Mesodermal cell (in vitro differentiated cells): Measurements from ENCODE around the gene GBF1.

Experiments
- H3K27ac ChIP-seq: 2 replicates; pipeline ENCODE4 v1.7.0; 2013; ENCODE audit warnings: mild to moderate bottlenecking, low read depth, low read length, moderate library complexity; ENCODE audit not compliant: severe bottlenecking
- H3K36me3 ChIP-seq: 2 replicates; pipeline ENCODE4 v1.7.1; 2013; ENCODE audit warnings: mild to moderate bottlenecking, low read length, moderate library complexity; ENCODE audit not compliant: control insufficient read depth, insufficient read depth
- H3K4me1 ChIP-seq: one replicate; pipeline ENCODE4 v1.7.1; 2013; ENCODE audit warnings: mild to moderate bottlenecking, low read length; ENCODE audit not compliant: insufficient read depth, control insufficient read depth, poor library complexity, severe bottlenecking
- H3K4me3 ChIP-seq: 2 replicates; pipeline ENCODE4 v1.7.0; 2013; ENCODE audit warnings: low read length, control low read depth, mild to moderate bottlenecking; ENCODE audit not compliant: insufficient read depth, poor library complexity, severe bottlenecking; ENCODE audit errors: extremely low read depth
- H3K9me3 ChIP-seq: 2 replicates; pipeline ENCODE4 v1.7.1; 2013; ENCODE audit warnings: mild to moderate bottlenecking, low read length, moderate library complexity; ENCODE audit not compliant: control insufficient read depth
- WGBS, 2 experiments: methylation state at CpG; one replicate each; pipeline ENCODE4 v1.1.5; 2013; ENCODE audit warnings: missing lambda C conversion rate in 2 of 2; ENCODE audit not compliant: insufficient coverage in 2 of 2; 5-methylcytosine and 5-hydroxymethylcytosine counted together

GBF1 gene

GRCh38 chr10:102274062-102274461 lies 28.7 kb downstream of the GBF1 start:
- H3K27ac ChIP-seq = no peak overlapping the region
- no peaks in the 10 kb centered on the region for H3K9me3 ChIP-seq
- H3K4me3 ChIP-seq = no peak overlapping the region
- no peaks in the 10 kb centered on the region for H3K4me1 ChIP-seq
- peaks cover 29% of the 10 kb centered on the region for H3K36me3 ChIP-seq
- 100% methylated on average over 1 of the region's 1 CpG; no CpG with 5 or more reads in 1 of the 2 experiments for WGBS, 2 experiments

GRCh38 chr10:102275343-102275742 lies 30.0 kb downstream of the GBF1 start:
- H3K4me3 ChIP-seq = no peak overlapping the region
- H3K9me3 ChIP-seq = no peaks in the 10 kb centered on the region
- H3K27ac ChIP-seq = no peak overlapping the region
- WGBS, 2 experiments = 100% methylated on average over 1 of the region's 2 CpGs
- peaks cover 26% of the 10 kb centered on the region for H3K36me3 ChIP-seq
- peaks cover 9% of the 10 kb centered on the region for H3K4me1 ChIP-seq

GRCh38 chr10:102279104-102279503 lies 33.8 kb downstream of the GBF1 start:
- Histone ChIP-seq H3K4me1 (peaks cover 14% of the 10 kb centered on the region), H3K36me3 (peaks cover 22% of the 10 kb centered on the region), H3K4me3 (no peak overlapping the region), H3K27ac (no peak overlapping the region), H3K9me3 (no peaks in the 10 kb centered on the region)

DNA sequence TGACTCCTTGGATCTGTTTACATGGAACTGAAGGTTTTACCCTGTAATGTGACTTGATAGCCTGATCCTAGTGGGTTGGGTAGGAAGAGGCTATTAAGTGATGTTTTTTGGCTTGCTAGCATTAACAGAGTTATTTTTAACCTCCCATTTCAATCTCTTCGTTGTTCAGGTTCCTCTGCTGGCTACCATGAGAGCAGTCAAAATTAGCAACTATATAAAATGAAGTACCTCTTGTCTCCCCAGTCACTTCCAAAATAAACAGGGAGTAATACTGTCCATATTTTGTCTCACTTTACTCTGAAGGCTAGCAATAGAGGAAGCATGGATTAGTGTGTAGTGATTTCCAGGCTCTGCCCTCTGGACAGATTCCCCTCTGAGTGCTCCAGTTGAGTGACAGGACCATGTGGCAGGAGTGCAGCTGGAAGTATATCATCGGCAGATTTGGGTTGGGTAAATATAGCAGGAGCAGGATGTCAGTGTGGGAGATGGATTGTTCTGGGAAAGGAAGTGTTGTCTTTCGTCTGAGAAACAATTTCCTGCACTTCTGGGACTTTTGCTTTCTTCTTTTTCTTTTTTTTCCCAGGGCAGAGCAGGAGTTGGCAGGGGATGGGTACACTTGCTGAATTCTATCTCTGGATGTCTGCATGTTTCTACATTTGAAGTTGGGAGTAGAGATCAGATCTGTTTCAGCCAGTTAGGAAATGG lies 35.2 kb downstream of the GBF1 start:
- Histone ChIP-seq H3K9me3 (no peaks in the 10 kb centered on the region), H3K4me3 (no peak overlapping the region), H3K27ac (peak overlapping the region; percentile 85), H3K4me1 (peaks cover 14% of the 10 kb centered on the region), H3K36me3 (peaks cover 22% of the 10 kb centered on the region)
- 40% methylated on average over 2 of the region's 3 CpGs; no CpG with 5 or more reads in 1 of the 2 experiments for WGBS, 2 experiments

DNA sequence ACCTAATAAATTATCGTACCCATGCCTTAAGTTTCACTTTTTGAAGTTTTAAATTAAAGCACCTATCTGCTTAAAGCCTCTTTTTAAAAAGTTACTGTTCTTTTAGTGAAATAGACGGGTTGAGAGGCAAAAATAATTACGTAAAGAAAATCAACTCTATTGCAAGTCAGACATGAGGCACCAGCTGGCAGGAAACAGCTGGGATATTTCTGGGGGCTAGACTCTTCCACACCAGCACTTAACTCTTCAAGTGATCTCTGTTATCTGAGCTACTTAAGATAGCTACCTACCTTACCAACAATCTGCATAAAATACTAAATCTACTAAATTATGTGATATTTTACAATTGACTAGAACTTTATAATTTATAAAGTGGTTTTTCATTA lies 35.8 kb downstream of the GBF1 start:
- H3K4me1 ChIP-seq = peaks cover 14% of the 10 kb centered on the region
- H3K9me3 ChIP-seq = no peaks in the 10 kb centered on the region
- H3K4me3 ChIP-seq = no peak overlapping the region
- WGBS, 2 experiments = 80% methylated on average over 1 of the region's 3 CpGs; no CpG with 5 or more reads in 1 of the 2 experiments
- peaks cover 22% of the 10 kb centered on the region for H3K36me3 ChIP-seq
- peak overlapping the region; percentile 85 for H3K27ac ChIP-seq

- no peaks in the 10 kb centered on the region for H3K9me3 ChIP-seq
- H3K36me3 ChIP-seq = peaks cover 24% of the 10 kb centered on the region
- WGBS, 2 experiments = 65 to 71% methylated on average over 2 of the region's 2 CpGs
- no peak overlapping the region for H3K4me3 ChIP-seq
- no peak overlapping the region for H3K27ac ChIP-seq
- peaks cover 14% of the 10 kb centered on the region for H3K4me1 ChIP-seq
These were observed 38.2 kb downstream of the GBF1 start for GRCh38 chr10:102283488-102283887.

- 94 to 100% methylated on average over 1 to 2 of the region's 2 CpGs for WGBS, 2 experiments
These were observed 38.6 kb downstream of the GBF1 start for GRCh38 chr10:102283890-102284289.

DNA sequence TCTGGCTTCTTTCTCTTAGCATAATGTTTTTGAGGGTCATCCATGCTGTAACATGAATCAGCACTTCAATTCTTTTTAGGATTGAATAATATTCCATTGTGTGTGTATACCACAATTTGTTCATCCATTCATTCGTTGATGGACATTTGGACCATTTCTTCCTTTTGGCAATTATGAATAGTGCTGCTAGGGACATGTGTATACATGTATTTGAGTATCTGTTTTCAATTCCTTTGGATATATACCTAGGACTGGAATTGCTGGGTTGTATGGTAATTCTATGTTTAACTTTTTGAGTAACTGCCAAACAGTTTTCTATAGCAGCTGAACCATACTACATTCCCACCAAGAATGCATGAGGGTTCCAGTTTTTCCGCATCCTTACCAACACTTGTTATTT lies 39.2 kb downstream of the GBF1 start:
- Histone ChIP-seq H3K36me3 (peaks cover 24% of the 10 kb centered on the region), H3K4me3 (no peak overlapping the region), H3K27ac (no peak overlapping the region), H3K4me1 (peaks cover 14% of the 10 kb centered on the region), H3K9me3 (no peaks in the 10 kb centered on the region)
- no CpG with 5 or more reads among the region's 2 CpGs for WGBS, 2 experiments

More at GRCh38 chr10:102283890-102284289, 38.6 kb downstream of the GBF1 start:
- H3K9me3 ChIP-seq = no peaks in the 10 kb centered on the region
- H3K4me1 ChIP-seq = peaks cover 14% of the 10 kb centered on the region
- peaks cover 24% of the 10 kb centered on the region for H3K36me3 ChIP-seq
- no peak overlapping the region for H3K4me3 ChIP-seq
- H3K27ac ChIP-seq = no peak overlapping the region

DNA sequence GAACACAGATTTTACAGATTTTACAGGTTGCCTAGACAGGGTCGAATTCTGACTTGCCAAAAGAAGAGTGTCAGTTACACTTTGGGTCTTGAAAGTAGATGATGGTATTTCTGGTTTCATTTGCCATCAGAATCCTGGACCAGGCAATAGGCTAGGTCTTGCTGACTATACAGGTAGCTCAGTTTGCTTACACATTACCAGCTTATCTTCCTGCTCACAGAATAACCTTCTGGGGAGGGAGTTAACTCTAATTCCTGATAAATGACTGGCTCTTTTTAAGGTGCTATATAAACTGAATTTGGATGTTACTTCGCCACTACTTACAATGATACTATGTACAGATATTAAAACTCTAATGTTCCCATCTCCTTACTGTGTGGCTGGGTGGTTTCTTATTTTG lies 39.8 kb downstream of the GBF1 start:
- no peak overlapping the region for H3K27ac ChIP-seq
- H3K36me3 ChIP-seq = peaks cover 28% of the 10 kb centered on the region
- H3K9me3 ChIP-seq = no peaks in the 10 kb centered on the region
- peaks cover 8% of the 10 kb centered on the region for H3K4me1 ChIP-seq
- 83 to 100% methylated on average over 1 of the region's 2 CpGs for WGBS, 2 experiments
- no peak overlapping the region for H3K4me3 ChIP-seq

- 83 to 100% methylated on average over 1 of the region's 2 CpGs for WGBS, 2 experiments
- Histone ChIP-seq H3K9me3 (no peaks in the 10 kb centered on the region), H3K27ac (no peak overlapping the region), H3K4me1 (no peaks in the 10 kb centered on the region), H3K4me3 (no peak overlapping the region), H3K36me3 (peaks cover 28% of the 10 kb centered on the region)
These were observed 40.9 kb downstream of the GBF1 start for GRCh38 chr10:102286216-102286615.

GRCh38 chr10:102287538-102287937 lies 42.2 kb downstream of the GBF1 start:
- Histone ChIP-seq H3K4me1 (no peaks in the 10 kb centered on the region), H3K4me3 (no peak overlapping the region), H3K27ac (no peak overlapping the region), H3K36me3 (peaks cover 28% of the 10 kb centered on the region), H3K9me3 (no peaks in the 10 kb centered on the region)
